Iris pigment epithelial cell (primary cell): ENCODE results near the gene RUNX2.

Source experiments
- DNase-seq: peaks from one replicate; pipeline ENCODE4 v3.0.0-alpha.2; 2011; ENCODE audit warnings: low read depth

Gene RUNX2

DNA sequence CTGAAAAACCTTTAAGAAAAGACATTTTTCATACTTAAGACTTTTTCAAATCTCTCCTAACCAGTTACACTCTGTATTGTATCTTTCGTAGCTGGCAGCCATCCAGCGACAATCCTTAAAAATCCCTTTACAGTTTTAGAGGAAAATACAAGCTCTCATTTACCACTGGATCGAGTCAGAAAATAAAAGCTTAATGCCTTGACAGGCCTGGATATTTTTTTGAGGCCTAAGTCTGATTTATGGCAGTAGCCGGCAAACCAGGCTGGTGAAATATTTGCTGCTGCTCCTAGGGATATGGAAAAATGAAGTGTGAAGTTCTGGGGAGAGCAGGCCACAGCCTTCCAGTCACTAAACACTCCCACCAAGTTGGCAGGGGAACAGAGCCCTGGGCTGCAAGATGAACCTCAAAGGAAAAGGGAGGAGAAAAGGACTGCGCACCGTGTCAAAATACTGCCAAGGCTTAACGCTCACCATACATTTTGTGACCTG, 262.6 kb downstream of the RUNX2 start:
- DNase-seq, result peak; percentile 27

DNA sequence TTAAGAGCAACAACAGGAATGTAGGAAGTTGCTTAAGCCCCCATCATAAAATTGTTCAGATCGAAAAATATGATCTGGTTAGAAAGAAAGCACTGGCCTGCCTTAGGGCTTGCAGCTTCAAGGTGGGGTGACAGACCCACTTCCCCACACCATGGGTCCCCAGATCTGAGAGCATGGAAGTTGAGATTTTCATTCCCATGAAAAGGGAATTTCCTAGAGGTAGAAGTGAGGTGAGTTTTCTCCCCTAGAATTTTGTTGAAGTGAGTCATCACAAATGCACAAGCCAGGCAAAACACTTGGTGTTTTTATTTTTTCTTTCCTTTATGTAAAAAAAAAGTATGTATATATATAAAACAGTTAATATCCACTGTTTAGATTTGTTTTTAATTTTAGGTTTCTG, 263.2 kb downstream of the RUNX2 start:
- DNase-seq, result peak; percentile 37

DNA sequence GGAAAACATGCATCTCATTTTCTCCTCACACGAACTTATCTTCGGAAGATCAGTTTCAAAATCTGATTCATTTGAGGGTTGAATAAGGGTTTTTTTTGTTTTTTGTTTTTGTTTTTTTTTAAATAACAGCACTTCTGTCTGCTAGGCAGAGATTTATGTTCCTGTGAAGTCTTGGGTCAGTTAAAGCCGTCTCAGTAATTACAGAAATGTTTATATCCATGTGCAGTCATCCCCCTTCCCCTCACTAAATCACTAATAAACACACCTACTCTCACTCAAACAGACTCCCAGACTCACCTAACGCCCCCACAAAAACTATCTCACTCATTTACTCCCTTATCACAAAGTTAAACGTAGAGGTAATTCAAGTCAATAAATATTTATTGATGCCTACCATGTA, 263.8 kb downstream of the RUNX2 start:
- no peak for DNase-seq

DNA sequence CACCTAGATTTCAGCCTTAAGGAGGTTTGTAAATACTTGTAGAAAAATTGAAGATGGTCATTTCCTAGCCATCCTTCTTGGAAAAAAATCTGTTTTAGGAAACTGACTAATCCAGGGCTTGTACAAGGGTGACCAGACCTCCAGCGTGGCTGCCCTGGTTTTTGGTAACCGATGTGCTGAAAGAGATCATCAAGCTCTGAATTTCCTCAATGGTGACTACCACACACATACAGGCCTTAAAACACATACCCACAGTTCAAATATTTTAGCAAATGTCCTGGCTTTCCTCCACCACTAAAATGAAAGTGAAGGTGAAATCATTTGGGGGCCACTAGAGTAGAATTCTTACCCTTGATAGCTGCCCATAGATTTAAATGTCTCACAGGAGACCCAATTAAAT, 264.9 kb downstream of the RUNX2 start:
- no peak for DNase-seq

DNA sequence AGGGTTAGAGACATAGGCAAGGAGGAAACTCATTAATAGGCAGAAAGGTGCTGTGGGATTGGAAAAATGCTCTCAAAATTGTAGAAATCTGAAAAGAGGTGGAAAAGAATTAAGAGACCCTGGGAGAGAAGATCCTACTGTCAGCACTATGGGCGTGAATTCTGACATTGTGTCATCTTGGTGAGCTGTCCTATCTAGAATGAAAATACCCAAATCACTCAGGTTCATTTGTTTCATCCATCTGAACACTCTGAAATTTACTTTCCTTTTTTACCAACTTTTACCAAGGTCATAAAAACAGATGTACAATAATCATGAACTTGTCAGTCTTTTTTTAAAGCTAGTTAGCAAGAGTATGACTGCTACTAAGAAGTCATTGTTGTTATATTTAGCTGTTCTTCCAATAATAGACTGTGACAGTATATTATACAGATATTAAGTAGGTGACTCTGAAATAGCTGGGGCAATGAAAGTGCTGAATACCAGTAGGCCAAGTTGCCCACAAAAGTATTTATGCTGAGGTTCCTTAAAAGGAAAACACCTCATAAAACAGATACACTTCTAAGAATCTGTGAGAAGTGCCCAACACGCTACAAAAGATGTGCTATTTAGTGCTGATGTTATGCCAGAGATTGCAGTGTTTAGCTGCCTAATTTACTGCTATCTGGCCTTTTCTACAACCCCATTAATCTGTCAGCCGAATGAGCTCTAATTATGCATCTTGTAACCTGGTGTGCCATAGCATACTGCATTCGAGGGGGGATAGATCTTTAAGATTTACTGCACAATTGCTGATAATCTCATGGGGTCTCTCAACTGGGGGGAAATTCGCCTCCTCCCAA, 267.1 kb downstream of the RUNX2 start:
- no peak for DNase-seq

DNA sequence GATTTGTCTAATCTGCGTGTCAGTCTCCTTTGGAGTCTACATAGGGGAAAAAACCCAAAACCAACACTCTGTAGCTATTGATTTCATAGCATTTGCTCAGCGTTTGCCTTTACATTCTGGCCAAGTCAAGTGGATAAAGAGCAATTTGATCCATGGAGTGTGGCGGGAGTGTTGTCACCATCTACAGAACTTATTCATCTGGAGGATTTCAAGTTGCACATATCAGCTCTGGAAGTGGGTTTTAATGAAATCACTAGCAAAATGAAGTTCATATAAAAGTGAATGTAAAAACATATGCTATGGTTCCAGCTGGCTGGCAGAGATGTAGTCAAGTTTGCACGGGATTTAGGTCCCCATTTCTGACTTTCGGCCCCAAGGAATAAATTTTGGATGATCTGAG, 269.3 kb downstream of the RUNX2 start:
- DNase-seq, result no peak

DNA sequence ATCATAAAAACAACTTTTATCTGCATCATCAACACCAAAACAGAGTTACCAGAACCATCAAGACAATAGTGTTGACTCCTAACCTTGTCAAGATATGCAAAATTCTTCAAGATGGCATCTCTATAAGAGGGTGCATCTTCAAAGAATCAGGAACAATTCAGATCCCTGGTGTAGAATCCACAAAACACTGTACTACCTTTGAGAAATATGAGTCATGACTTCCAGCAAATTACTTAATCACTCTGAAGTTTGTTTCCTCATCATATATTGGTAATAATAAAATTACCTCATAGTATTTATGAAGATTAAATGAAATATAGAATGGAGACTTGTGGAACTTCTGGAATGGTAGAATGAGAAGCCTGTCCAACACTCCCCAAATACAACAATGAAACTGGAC, 270.9 kb downstream of the RUNX2 start:
- DNase-seq, result peak; percentile 37

DNA sequence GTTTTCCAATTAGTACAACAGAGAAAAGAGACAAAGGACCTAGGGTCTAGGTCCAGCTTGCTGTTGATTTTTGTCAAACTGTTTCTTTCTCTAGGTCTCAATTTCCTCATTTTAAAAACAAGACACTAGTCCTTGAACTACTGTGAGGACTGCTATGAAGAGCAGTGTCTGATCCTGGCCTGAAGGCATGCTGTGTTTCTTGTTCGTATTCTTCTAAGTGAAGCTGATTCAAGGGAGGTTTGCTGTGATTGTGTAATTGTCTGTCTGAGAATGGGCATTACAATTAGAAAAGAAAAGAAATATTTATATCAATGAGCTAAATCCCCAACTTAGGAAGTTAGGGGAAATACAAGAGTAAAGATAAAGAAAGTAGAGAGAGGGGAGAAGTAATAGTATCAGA, 277.8 kb downstream of the RUNX2 start:
- peak; percentile 29 for DNase-seq

DNA sequence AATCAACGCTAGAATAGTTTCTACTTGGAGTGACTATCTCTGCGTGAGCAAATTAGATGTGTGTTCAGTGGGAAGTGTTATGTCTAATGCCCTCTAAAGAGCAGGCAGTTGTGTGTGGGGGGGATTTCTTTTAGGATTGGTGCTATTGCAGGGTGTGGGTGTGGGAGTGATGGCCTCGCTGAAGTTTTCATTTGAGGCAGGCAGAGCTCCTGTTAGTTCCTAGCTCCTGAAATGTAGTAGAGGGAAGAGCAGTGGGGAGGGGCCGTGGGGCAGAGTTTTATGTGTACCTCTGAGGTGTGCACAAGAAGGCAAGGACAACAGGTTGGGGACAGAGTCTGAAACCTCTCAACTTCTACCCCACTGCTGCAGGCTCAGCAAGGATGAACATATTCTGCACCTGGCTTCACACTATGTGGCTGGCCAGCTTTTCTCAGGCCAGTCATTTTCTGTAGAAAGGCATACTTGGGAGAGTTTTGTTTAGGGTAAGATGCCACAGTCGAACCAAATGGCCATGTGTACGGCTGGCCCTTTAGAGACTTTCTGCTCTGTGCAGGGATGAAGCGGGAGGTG, 278.8 kb downstream of the RUNX2 start:
- DNase-seq, result no peak

DNA sequence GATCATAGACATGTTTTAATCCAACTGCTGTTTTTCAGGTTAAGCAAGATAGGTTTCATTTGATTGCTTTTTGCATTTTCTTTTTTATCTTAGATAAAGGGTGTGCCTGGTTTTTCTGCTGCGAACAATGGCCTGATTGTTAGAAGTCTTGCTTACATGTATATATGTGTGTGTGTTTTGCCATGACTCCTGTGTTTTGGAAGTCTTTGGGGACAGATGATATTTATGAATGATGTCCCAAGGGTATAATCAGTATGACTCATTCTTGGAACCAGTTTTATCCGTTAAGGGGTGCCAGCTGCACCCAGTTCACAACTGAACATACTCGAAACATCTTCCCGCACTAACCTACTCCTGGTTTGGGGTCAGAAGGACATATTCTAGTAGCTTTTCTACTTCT, 279.7 kb downstream of the RUNX2 start:
- DNase-seq, result no peak

DNA sequence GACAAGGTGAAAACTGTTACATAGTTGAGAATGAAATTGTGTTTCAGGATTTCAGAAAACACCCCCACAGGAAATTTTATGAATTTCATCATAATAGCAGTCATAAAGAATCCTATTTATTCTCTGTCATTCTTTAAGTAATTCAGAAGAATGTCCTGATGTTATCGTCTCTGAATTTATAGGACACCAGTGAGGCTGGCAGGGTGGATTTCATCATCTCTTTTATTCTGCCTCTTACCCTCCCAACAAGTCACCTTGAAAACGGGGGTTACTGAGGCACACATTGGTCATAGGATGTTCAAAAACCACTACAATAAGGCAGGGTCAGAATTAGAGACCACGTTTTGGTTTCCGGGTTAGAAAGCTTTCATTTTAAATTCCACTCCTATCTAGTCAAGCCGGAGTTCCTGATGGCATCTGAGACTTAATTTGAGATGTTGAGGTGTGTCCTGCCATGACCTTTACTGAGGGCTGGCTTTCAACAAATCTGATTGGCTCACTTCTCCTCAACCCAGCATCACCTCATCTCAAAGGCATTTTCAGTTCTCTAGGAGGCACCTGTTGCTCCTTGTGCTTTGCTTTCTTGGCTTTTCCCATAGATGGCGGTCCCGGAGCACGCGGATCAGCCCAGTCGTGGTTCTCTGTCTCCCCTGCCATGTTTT, 280.3 kb downstream of the RUNX2 start:
- DNase-seq, result peak; percentile 43

DNA sequence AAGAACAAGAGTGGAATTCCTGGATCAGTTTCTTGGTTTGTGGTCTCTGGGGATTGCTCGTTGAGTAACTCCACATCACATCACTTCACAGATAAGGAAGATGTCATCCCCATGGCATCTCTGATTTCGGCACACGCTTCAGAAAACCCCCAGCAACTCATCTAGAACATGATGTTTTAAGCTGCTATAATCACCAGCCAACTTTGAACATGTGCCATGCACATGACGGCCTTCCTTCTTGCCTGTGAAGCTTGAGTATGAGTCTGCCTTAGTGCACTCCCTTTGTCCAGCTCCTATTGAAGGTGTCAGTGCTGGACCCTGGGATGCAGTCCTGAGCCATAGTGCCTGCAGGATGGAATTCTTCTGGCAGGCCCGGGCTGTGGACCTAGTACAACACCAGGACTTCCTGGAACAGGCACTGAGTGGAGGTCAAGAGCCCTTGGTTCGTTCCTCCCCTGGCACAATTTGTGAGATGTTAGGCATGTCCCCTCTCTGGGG, 281.1 kb downstream of the RUNX2 start:
- DNase-seq, result peak; percentile 96

DNA sequence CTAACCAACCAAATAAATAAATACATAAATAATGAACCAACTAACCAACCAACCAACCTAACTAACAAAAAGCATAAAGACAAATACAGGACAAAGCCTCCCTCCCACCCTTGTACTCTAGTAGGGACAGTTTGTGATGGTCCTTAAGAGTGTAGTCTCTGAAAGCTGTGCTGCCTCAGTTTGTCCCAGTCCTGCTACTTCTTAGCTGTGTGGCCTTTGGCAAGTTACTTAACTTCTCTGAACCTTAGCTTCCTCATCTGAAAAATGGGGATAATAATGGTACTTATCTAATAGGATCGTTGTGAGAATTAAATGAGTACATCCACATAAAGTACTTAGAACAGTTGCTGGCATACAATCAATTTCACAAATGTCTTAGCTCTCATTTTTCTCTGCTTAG, 282.2 kb downstream of the RUNX2 start:
- no peak for DNase-seq

DNA sequence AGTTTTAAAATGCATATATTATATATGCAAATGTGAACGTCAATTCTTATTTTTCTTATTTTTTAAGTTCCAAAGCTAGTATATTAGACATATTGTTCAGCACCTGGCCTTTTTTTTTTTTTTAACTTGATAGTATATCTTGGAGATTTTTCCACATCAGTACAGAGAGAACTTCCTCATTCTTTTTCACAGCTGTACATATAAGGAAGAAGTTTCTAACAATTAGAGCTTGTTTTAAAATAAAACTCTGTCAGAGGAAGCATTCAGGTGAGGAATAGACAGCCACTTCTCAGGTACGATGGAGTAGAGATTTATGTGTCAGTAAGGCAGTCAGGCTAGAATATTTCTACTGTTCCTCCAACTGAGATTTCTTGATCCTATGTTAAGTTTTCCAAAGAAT, 282.7 kb downstream of the RUNX2 start:
- no peak for DNase-seq

DNA sequence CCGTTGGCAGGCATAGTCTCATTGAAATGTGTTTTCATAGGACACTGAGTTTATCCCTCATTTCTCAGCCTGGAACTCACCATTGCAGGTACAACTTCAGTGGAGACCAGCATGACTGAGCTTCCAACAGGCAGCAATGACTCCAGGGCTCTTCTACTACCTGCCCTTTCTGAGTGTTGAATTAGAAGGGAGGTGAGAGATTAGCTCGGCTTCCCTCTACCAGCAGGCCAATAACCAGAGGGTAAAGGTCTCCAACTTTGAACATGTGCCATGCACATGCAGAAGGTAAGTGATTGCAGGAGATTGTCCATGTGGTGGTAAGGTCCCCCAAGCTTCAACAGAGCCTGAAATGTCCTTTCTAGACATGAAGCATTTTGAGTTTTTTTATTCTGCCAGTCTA, 283.4 kb downstream of the RUNX2 start:
- no peak for DNase-seq

DNA sequence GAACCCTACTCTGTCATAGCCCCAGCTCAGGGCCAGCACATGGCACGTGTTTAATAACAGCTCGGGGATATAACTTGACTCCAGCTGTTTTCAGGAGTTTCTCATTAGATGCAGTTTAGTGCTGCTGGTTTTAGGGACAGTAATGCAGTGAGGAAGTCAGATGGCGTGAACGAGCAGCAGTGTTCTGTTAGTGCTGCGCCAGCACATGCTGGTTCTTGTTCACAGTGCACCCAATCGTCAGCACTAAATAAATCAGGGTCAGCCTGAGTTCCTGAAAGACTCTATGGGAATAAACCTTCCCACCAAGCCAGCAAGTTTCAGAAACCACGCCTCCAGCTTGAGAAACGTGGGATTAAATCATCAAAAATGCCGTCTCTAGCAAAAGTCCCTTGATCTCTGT, 285.5 kb downstream of the RUNX2 start:
- DNase-seq, result peak; percentile 81

DNA sequence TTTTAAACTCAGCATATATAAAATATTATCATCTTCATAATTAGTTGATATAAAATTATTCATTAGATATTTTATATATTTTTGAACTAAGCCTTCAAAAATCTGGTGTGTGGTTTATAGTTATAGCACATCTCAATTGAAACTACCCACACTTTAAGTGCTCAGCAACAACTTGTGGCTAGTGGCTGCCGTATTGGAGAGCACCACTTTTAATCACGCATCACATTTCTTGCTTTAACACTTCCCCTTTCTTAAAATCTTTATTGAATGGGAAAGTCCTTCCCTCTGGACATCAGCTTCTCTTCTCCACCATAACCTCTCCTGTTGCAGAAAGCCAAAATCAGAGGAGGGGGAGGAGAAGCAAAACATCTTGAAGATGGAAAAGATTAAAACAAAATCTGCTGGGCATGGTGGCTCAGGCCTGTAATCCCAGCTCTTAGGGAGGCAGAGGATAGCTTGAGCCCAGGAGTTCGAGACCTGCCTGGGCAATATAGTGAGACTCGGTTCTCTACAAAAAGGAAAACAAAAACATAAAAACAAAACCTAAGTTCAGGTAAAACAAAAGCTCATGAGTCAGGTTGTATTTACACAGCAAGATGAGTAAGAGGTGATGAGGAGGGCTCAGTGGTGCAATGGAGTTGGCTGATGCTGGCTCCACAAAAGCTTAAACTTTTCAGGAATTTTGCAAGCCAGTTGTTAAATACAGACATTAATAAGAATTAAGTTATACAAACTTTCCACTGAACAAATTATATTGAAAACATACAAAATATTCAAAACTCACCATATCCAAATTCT, 286.6 kb downstream of the RUNX2 start:
- peak; percentile 44 for DNase-seq

DNA sequence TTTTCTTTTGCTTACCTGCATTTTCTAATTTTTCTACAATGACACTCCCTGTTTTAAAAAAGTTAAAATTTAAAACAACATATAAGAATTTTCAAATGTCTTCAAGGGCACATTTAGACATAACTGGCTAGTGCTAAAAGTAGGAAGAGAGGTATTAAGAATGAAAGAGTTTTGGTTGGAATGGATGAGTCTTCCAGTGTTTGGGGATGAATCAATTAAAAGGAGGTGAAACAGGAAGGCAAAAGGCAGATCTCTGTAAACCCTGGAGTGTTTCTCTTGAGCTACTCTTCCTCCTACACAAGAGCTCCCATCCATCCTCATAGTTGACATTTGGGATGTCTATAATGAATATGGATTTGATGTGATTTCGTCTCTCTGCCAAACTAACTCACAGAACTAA, 288.1 kb downstream of the RUNX2 start:
- no peak for DNase-seq

DNA sequence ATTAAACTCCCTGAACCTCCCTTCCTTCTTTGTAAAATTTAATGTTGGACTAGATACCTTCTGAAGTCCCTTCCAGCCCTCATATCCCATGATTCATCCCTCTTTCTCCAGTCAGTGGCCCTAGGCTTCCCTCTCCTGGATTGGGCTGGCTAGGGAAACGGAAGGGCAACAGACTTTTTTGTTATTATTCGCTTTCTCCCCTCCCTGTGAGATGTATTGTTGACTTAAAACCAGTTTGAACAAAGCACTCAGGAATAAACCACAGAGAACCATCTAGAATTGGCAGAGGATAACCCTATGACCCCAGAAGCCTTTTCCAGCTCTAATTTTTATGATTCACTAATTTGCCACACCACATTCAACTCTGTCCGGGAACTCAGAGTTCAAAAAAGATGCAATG, 289.3 kb downstream of the RUNX2 start:
- DNase-seq, result no peak

DNA sequence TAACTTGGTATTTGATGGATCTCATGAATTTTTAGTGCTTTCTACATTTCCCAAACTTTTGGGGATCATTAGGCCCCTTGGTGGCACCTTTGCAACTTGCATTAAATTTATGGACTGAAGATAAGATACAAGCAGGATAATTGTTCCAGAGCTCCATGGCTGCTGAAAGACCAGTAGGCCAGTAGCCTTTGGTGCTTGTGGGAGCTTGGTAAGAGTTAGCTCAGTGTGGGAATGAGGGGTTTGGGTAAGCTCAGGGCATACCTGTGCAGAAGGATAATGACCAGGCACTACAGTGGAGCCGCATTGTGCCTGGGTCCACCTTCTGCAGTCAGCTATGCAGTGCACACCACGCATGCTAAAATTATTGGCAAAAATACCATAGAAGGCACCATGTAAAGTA, 290.1 kb downstream of the RUNX2 start:
- DNase-seq, result no peak

DNA sequence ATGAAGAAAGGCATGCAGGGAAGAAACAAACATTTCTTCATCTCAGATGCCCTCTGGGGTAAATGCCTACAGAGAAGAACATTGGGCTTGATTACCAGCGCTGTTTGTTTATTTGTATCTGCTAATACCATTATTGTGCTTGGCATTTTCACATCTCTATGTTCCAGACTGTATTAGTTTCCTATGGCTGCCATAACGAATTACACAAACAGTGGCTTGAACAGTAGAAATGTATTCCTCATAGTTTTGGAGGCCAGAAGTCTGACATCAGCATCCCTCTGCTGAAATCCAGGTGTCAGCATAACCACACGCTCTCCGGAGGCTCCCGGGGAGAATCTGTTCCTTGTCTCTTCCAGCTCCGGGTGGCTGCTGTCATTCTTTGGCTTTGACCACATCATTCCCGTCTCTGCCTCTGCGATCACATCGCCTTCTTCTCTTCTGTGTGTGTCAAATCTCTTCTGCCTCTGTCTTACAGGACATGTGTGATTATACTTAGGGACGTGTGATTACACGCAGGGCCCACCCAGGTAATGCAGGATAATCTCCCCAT, 291.2 kb downstream of the RUNX2 start:
- DNase-seq, result peak; percentile 19

DNA sequence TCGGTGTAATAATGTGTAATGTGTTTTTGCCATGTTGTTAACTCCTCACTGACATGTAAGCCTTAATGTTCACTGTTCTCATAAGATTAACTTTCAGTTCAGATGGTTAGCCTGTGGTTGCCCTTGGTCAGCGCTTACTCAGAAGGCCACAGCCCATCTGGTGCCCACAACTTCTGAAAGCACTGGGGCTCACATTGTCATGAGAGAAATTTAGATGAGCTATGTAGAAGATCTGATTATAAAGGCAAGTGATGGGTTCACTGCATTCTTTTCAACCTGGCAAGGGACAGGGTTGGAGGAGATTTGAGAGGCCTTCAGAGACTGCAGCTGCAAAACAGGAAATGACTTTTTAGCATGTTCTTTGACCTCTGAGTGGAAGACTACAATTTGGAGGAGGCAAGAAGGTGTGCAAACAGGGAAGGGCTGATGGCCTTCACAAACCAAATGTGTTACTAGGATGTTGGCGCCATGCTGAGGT, 291.9 kb downstream of the RUNX2 start:
- DNase-seq, result peak; percentile 75
